Stimulated activated CD8-positive, alpha-beta memory T cell treated with anti-CD3 and anti-CD28 coated beads, Interleukin-2, amount 100 ng/mL, for 48 hours (primary cell): ENCODE data around the gene TJP1.
"Not testable (repeated sequence)": the region's sequence is repeated elsewhere in the genome, so short reads cannot be mapped to it uniquely, and the experiment has no call there.

Source experiments
- DNase-seq, 2 donors: peaks; one replicate each; pipeline ENCODE4 v3.0.0-alpha.2; 2020; ENCODE audit warnings: low read depth in 2 of 2

The TJP1 gene

DNA sequence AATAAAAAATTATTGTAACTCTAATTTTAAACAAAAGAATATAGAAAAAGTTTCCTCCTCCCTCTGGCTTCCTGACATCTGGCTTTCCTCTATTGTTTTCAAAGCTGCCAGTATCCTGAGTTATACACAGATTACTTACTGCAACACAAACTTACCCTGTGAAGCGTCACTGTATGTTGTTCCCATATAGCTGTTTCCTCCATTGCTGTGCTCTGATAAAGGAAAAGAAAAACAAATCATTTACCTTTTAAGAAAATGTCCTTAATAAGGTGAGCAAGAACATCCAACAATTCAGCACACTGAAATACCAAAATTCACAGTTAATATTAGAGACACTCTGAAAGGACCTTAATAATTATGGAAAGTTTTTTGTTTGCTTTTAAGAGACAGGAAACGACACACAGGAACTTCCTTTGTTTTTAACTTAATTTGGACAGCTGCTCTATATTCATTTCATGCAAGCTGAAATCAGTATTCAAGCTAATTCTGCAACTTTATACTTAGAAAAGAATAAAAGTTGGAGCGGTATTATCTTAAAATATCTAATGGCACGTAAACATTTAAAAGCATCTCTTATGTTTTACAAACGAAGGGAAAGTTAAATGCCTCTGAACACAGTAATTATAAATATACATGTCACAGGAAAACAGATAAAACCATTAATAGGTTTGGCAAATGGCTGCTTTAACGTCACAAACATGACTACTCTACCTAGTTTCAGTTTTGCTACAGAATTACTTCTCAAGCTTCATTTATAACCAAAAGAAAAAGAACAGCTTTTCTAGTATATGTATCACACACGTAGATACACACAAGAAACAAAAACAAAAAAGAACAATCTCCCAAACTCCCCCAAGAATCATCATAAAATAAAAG lies 21.5 kb downstream of the TJP1 start:
- DNase-seq = no peak

DNA sequence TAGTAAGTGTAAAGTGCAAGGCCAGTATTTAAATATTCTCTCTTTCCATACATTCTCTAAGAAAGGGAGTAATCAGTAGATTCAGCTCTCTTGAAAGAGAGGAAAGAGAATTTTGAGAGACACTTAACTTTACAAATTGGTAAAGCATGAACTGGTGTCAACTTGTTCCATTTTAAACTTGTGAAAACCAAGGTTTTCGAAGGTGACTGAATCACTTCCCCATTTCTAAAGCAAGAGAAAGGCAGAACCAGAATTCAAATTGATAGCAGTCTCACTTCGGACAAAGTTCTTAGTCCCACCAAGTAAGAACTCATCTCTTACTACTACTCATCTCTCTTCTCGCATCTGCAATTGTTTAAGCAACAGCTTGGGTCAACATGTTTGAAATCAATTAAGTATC lies 22.4 kb downstream of the TJP1 start:
- DNase-seq = no peak

DNA sequence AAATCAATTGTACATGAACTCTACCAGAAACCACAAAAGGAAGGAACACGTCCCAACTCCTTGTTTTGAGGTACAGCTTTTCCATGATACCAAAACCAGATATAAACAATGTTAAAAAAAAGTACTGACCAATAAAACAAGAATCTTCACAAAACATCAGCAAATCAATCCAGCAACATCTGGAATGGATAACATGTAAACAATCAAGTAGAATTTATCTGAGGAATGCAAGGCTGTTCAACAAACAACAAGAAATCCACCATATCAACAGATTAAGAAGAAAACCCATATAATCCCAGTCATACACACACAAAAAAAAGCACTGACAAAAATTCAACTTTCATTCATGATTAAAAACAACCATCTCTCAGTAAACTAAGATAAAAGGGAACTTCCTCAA lies 26.7 kb downstream of the TJP1 start:
- no peak for DNase-seq

DNA sequence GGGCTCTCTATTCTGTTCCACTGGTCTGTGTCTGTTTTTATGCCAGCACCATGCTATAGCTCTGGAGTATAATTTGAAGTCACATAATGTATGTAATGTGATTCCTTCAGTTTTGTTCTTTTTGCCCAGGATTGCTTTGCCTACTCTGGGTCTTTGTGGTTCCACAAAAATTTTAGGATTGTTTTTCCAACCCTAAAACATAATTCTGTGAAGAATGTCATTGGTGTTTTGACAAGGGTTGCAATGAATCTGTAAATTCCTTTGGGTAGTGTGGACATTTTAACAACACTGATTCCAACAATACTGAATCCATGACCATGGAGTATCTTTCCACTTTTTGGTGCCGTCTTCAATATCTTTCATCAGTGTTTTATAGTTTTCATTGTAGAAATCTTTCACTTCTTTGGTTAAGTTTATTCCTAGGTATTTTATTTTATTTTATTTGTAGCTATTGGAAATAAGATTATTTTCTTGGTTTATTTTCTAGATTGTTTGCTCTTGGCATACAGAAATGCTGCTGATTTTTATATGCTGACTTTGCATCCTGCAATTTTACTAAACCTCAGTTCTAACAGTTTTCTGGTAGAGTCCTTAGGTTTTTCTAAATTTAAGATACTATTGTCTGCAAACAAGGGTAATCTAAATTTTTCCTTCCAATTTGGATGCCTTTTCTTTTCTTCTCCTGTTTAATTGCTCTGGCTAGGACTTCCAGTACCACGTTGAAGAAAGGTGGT lies 29.7 kb downstream of the TJP1 start:
- no peak for DNase-seq

DNA sequence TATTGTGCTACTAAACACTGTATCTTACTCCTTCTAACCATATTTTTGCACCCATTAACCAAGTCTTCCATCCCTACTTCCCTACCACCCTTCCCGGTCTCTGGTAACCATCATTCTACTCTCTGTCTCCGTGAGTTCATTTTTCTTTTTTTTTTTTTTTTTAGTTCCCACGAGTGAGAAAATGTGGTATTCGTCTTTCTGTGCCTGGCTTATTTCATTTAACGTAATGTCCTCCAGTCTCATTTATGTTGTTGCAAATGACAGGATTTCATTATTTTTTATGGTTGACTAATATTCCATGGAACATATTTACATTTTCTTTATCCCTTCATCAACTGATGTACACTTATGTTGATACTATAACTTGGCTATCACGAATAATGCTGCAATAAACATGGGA lies 31.7 kb downstream of the TJP1 start:
- no peak for DNase-seq

DNA sequence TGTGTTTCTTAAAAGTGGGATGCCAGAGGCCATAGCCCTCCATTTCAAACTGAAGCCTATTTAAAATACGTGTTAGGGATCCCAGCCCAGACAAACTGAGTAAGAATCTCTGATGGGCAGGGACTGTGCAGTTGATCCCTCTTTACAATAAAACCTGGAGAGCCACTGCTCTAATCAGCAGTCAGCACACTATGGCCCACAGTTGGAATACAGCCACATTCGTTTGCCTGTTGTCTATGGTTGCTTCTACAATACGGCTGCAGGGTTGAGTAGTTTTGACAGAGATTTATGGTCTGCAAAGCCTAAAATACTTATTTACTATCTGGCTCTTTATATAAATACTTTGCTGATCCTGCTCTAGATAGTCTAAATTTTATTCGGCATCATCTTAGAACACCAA lies 32.4 kb downstream of the TJP1 start:
- no peak for DNase-seq

DNA sequence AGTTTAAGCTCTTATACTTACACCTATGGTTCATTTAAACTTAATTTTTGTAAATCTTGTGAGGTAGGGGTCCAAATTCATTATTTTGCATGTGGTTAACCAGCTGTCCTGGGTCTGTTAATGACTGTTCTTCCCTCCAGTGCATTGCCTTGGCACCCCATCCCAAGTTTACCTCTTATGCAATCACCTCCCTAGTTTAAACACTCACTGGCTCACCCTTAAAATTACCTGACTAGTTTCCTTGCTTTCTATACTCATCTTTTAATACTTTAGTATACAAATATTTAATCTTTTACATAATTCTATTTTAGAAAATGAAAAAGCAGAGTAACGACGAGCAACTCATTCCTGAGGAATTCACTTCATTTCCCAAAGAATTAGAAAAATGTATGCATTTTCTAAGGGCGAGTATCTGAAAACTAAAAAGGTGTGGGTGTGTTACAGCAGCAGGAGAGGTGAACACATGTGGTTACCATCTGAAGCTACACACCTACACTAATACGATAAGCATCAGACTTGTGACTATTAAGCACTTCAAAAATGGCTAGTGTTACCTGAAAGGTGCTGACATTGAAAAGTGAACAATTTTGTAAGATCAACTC lies 33.7 kb downstream of the TJP1 start:
- no peak for DNase-seq

DNA sequence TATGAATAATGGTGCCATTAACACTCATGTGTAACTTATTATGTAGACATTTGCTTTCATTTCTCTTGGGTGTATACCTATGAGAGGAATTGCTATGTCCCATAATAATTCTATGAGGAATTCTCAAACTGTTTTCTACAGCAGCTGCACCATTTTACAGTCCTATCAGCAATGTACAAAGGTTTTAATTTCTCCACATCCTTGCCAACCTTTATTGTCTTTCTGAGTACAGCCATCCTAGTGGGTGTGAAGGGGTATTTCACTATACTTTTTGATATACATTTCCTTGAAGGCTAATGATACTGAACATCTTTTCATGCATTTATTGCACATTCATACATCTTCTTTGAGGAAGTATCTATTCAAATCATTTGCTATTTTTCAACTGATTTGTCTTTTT lies 34.5 kb downstream of the TJP1 start:
- DNase-seq = no peak

DNA sequence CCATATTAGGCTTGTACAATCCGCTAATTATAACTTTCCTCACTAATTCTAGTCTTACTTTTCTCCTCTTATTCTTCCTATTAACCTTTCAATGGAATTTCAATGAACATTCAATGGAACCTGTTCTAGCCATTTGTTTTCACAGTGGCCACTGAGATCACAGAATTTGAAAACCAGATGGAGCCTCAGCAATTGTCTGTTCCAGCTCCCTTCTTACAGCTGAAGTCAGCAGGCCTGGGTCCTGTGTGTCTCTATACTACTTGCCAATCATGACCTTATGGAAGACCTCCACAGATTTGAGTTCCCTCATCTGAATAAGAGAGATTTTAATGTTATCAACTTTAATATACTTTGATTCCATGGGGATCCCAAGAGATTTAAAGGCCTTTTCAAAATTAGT lies 36.6 kb downstream of the TJP1 start:
- no peak for DNase-seq

DNA sequence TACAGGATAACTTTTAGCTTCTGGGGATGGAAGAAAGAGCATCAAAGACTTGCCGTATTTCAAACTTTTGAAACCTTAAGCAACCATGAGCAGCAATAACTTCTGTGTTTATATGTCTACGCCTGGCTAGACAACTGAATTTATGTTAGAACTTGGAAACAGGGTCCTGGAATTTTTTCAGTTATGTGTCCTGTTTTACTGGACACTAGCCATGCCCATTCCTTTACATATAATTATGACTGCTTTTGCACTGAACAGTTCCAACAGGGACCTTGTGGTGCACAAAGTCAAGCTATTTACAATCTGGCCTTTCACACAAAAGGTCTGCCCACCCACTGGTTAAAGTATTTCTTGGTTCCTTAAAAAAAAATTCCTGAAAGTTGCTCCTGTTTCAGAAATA lies 37.1 kb downstream of the TJP1 start:
- no peak for DNase-seq

DNA sequence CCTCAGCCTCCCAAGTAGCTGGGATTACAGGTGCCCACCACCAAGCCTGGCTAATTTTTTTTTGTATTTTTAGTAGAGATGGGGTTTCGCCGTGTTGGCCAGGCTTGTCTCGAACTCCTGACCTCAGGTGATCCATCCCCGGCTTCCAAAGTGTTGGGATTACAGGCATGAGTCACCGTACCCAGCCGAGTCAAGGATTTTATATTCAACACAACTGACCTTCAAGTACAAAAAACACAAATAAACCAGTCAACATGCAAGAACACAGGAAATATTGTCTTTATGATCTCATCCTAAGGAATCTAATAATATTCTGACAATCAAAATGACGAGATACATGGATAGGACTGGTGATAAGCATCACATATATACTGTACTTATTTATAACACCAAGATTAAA lies 37.9 kb downstream of the TJP1 start:
- DNase-seq = no peak

DNA sequence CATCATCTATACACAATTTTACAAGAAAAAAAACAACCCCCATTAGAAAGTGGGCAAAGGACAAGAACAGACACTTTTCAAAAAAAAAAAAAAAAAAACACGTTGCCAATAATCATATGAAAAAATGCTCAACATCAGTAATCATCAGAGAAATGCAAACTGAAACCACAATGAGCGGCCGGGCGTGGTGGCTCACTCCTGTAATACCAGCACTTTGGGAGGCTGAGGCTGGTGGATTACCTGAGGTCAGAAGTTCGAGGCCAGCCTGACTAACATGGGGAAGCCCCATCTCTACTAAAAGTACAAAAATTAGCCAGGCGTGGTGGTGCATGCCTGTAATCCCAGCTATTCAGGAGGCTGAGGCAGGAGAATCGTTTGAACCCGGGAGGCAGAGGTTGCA lies 39.5 kb downstream of the TJP1 start:
- not testable (repeated sequence) for DNase-seq

DNA sequence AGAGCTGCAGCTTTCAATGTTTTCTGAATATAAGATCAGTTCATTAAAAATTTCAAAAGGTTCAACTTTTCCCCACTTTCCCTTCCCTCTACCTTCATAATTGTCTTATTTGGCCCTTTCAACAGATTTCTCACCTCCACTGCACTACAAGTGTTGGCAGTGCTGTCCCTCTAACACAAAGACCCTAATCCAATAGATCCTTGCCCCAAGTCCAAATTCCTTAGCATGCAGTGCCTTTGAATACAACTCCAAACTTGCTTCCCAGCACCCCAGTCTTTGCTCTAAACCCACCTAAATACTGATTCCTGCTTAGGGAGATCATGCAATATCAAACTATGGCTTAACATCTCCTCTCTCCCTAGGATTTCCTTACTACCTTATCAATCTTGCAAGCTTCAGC lies 43.9 kb downstream of the TJP1 start:
- DNase-seq = no peak

DNA sequence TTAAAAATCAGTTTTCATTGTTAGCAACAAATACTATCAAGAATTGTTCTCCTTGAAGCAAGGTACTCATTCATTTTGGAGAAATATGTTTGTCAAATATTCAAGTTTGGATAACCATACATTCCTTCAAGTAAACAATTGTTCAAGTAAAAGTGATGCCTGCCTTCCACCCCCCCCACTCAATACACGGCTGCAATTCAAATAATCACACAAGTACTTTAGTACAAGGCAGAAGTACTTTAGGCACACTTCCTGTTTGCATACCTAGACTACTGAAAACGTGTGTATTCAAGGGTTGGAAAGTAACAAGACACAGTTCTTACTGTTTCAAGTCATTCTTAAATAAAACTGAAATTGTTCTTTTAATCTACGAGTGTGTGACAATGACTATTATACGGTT lies 45.4 kb downstream of the TJP1 start:
- no peak for DNase-seq

DNA sequence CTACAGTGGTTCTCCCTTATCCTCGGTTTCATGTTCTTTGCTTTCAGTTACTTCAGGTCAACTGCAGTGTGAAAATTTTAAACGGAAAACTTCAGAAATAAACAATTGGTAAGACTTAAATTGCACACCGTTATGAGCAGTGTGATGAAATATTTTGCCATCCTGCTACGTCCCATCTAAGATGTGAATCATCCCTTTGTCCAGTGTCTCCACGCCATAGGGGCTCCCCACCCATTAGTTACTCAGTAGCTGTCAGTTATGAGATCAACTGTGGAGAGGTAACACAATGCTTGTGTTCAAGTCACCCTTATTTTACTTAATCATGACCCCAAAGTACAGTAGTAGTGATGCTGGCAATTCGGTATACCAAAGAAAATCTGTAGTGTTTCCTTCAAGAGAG lies 47.4 kb downstream of the TJP1 start:
- DNase-seq = no peak

DNA sequence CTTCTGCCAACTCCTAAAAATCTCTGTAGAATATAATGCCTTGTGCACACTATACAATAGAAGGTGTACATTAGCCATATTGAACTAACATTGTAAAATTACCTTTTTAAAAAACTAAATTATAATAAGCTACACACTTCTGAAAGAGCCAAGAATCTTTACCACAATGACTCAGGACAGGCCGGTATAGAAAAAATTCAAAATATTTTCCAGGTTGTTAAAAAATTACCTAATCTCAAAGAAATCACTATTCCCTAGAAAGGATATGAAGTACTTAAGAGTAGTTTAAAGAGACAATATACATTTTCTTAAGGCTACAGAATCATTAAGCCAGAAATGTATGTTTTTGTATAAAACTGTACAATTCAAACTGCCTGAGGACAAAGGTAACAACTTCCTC lies 48.5 kb downstream of the TJP1 start:
- DNase-seq = no peak

DNA sequence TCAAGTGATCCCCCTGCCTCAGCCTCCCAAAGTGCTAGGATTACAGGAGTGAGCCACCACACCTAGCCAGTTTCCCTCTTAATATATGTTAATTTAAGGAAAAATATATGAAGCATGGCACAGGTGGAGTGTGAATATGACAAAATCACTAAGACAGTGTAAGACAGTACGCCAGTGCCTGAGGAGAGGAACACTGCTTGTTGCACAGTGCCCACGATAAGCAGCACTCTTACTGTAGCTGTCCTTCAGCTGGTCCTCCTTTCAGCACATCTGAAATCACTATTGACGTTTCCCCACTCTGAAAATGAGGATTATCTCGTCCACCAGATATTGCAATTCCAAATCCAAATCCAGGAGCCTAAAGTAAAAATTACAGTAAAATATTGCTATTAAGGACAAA lies 49.3 kb downstream of the TJP1 start:
- DNase-seq = no peak

DNA sequence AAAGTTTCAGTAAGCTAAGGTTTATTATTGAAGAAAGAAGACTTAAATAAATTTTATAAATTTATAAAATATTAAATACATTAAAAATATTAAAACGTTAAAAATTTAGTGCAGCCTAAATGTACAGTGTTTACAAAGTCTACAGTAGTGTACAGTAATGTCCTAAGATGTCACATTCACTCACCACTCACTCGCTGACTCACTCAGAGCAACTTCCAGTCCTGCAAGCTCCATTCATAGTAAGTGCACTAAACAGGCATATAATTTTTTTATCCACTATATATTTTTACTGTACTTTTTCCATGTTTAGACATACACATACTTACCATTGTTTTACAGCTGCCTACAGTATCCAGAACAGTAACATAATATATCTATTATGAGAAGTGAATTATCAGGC lies 51.5 kb downstream of the TJP1 start:
- DNase-seq = no peak

DNA sequence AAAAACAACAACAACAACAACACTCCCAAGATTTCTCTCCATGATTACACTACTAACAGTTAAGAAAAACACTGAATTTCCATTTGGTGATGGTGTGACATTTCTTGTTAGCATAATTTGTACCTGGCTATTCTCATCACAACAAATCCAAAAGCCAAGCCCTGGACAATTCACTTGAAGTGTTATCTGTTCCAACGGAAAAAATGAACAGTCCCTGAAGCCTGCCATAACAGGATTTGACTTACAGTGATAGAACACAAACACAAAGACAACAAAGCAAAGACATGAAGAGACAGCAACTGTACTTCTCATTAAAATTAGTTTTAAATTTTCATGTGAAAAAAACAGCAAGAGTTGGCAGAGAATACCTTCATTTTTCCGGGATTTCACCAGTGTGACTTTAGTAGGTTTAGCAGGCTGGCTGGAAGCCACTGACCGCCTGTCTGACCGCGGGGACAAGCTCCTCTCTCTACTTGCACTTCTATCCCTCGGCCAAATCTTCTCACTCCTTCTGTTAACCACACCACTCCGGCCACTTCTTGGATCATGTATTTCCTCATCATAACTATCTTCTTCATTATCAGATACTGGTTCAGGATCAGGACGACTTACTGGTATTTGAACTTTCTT lies 56.3 kb downstream of the TJP1 start:
- DNase-seq = no peak

DNA sequence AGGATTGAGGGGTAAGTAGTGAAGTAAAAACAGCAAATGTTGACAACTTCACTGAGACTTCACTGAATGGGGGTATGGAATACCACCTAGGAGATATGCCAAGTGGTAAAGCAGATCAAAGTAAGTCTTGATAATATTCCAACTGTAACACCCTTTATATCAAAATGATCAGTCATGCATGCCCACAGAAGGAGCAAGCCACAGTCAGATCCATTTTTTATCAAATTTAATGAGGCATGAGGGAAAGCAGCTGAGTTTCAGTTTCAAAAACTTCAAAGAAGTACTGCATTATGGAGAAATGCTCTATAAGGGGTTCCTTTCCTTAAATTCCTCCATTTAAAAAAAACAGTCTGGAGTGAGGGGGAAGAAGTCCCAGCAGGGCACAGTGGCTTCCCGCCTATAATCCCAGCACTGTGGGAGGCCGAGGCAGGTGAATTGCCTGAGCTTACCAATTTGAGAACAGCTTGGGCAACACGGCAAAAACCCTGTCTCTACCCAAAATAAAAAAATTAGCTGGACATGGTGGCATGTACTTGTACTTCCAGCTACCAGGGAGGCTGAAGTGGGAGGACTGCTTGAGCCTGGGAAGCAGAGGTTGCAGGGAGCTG lies 56.9 kb downstream of the TJP1 start:
- no peak for DNase-seq

DNA sequence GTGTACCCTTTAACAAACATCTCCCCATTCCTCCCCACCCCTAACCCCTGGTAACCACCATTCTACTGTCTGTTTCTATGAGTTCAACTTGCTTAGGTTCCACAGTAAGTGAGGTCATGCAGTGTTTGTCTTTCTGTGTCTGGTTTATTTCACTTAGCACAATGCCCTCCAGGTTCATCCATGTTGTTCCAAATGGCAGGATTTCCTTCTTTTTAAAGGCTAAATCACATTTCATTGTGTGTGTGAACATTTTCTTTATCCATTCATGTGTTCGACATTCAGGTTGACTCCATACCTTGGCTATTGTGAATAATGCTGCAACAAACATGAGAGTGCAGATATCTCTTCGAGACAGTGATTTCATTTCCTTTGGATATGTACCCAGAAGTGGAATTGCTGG lies 62.7 kb downstream of the TJP1 start:
- no peak for DNase-seq
